HCT116 (cell line): ENCODE results near the gene MYBPC2. TPM values are rescaled to one million over a fixed set of nuclear protein-coding genes. Genes with fewer than 3 reads are reported as not detected.

Experiments
- ATAC-seq: fragments of 200-7000 bp; cut with Tn5 transposase; 2 replicates; pipeline ENCODE4 v1.9.1; 2020; ENCODE audit warnings: mild to moderate bottlenecking, moderate library complexity
- BruUV-seq: library from RNA; stranded (reverse); fragments of 400-500 nt; replicated peaks from 2 replicates; lab custom pipeline; 2021; lab: Mats Ljungman, UMichigan
- CTCF ChIA-PET: fragments of 300-600 bp; sonication (Branson Sonifier 250); formaldehyde crosslinking; loops from one replicate; lab custom pipeline; 2021; ENCODE audit warnings: antibody characterized with exemption; lab: Charles Lee
- POLR2A ChIA-PET: fragments of 300-600, 350-600 bp; sonication (Branson Sonifier 250); formaldehyde crosslinking; loops from one replicate; lab custom pipeline; 2021; ENCODE audit warnings: antibody characterized with exemption; lab: Charles Lee
- RAD21 ChIA-PET, 2 experiments: fragments of 300-600 bp; sonication (Branson Sonifier 250); formaldehyde crosslinking; loops; one replicate each; lab custom pipeline; 2023; ENCODE audit warnings: low total read pairs in 2 of 2; ENCODE audit not compliant: uncharacterized antibody in 2 of 2, unreplicated experiment in 2 of 2, low non-redundant PET in 1 of 2; lab: Charles Lee
- DNase-seq: peaks from one replicate; pipeline ENCODE4 v3.0.0-alpha.2; 2010; ENCODE audit warnings: low read depth, low spot score
- H2AFZ ChIP-seq: fragments of 200-600 bp; shearing (Covaris generic), sonication (generic); 2 replicates; pipeline ENCODE4 v1.6.1; 2017; ENCODE audit warnings: low read depth, mixed run types, mixed read lengths, antibody characterized with exemption, low read length; ENCODE audit not compliant: poor library complexity, severe bottlenecking
- H3K27ac ChIP-seq: 2 replicates; pipeline ENCODE4 v1.5.1; 2012; ENCODE audit warnings: low read depth, low read length
- H3K27me3 ChIP-seq: fragments of 200-600 bp; sonication (generic); 2 replicates; pipeline ENCODE4 v1.6.1; 2016; ENCODE audit warnings: mixed run types, low read length, mixed read lengths; ENCODE audit not compliant: insufficient read depth
- H3K36me3 ChIP-seq, 2 experiments: fragments of 200-500 bp in 1 of 2; fragments of 200-600 bp in 1 of 2; sonication (Bioruptor generic) in 1 of 2; sonication (generic) in 1 of 2; 2 replicates each; pipeline versions ENCODE4 v1.5.1 to v1.6.1; 2014 to 2016; ENCODE audit warnings: low read length in 2 of 2, inconsistent platforms in 1 of 2, mixed read lengths in 1 of 2, mixed run types in 1 of 2; ENCODE audit not compliant: insufficient read depth in 2 of 2, control insufficient read depth in 1 of 2
- H3K4me1 ChIP-seq, 2 experiments: fragments of 200-600 bp in 1 of 2; sonication (generic) in 1 of 2; 2 replicates each; pipeline versions ENCODE4 v1.5.1 to v1.6.1; 2012 to 2017; ENCODE audit warnings: low read length in 2 of 2, inconsistent platforms in 1 of 2, mild to moderate bottlenecking in 1 of 2, mixed read lengths in 1 of 2, mixed run types in 1 of 2, moderate library complexity in 1 of 2; ENCODE audit not compliant: insufficient read depth in 2 of 2, control insufficient read depth in 1 of 2
- H3K4me2 ChIP-seq: fragments of 200-600 bp; sonication (generic); 2 replicates; pipeline ENCODE4 v1.6.1; 2017; ENCODE audit warnings: mixed run types, low read length, mixed read lengths
- H3K4me3 ChIP-seq, 2 experiments: fragments of 200-600 bp in 1 of 2; sonication (generic) in 1 of 2; replicated peaks in 1 of 2; 2 replicates each; pipeline ENCODE4 v1.5.1; 2011 to 2016; ENCODE audit warnings: low read length in 2 of 2, control low read depth in 1 of 2, low read depth in 1 of 2, mild to moderate bottlenecking in 1 of 2, mixed read lengths in 1 of 2, mixed run types in 1 of 2
- H3K79me2 ChIP-seq: fragments of 200-600 bp; sonication (generic); 2 replicates; pipeline ENCODE4 v1.6.1; 2017; ENCODE audit warnings: mild to moderate bottlenecking, mixed run types, low read length, moderate library complexity, mixed read lengths; ENCODE audit not compliant: insufficient read depth
- H3K9ac ChIP-seq: fragments of 200-600 bp; sonication (generic); 2 replicates; pipeline ENCODE4 v1.6.1; 2016; ENCODE audit warnings: low read length, mixed read lengths
- H3K9me2 ChIP-seq: fragments of 200-600 bp; sonication (generic), shearing (Covaris generic); 2 replicates; pipeline ENCODE4 v1.6.1; 2017; ENCODE audit warnings: mixed run types, mild to moderate bottlenecking, moderate library complexity; ENCODE audit not compliant: insufficient read depth
- H3K9me3 ChIP-seq, 2 experiments: fragments of 200-500 bp in 1 of 2; fragments of 200-600 bp in 1 of 2; sonication (Bioruptor generic) in 1 of 2; sonication (generic) in 1 of 2; 2 replicates each; pipeline ENCODE4 v1.6.1; 2014 to 2017; ENCODE audit warnings: low read length in 2 of 2, mixed read lengths in 2 of 2, inconsistent platforms in 1 of 2, low read depth in 1 of 2, mild to moderate bottlenecking in 1 of 2, mixed run types in 1 of 2, moderate library complexity in 1 of 2; ENCODE audit not compliant: control insufficient read depth in 1 of 2, insufficient read depth in 1 of 2
- H4K20me1 ChIP-seq: fragments of 200-600 bp; sonication (generic), shearing (Covaris generic); 2 replicates; pipeline ENCODE4 v1.6.1; 2017; ENCODE audit warnings: mixed run types, mild to moderate bottlenecking, moderate library complexity; ENCODE audit not compliant: insufficient read depth
- CBX3 ChIP-seq: IDR thresholded peaks from 2 replicates; pipeline ENCODE4 v1.6.1; 2012; ENCODE audit warnings: low read depth
- EGR1 ChIP-seq: IDR thresholded peaks from 2 replicates; pipeline ENCODE4 v1.6.1; 2012; ENCODE audit warnings: low read depth
- EZH2 ChIP-seq: fragments of 200-600 bp; sonication (generic); IDR thresholded peaks from 2 replicates; pipeline ENCODE4 v1.6.1; 2017; ENCODE audit warnings: antibody characterized with exemption, mixed run types
- FOSL1 ChIP-seq: IDR thresholded peaks from 2 replicates; pipeline ENCODE4 v1.6.1; 2012; ENCODE audit warnings: low read depth
- JUND ChIP-seq: IDR thresholded peaks from 2 replicates; pipeline ENCODE4 v1.6.1; 2012
- MAX ChIP-seq: IDR thresholded peaks from 2 replicates; pipeline ENCODE4 v1.6.1; 2012
- POLR2A ChIP-seq: IDR thresholded peaks from 2 replicates; pipeline ENCODE4 v1.7.0; 2011; ENCODE audit warnings: borderline replicate concordance; ENCODE audit not compliant: insufficient read depth, insufficient read length; ENCODE audit errors: extremely low read depth
- RAD21 ChIP-seq: IDR thresholded peaks from 2 replicates; pipeline ENCODE4 v1.6.1; 2012; ENCODE audit warnings: low read depth, mild to moderate bottlenecking
- REST ChIP-seq: IDR thresholded peaks from 2 replicates; pipeline ENCODE4 v1.6.1; 2012; ENCODE audit warnings: low read depth
- SIN3A ChIP-seq: IDR thresholded peaks from 2 replicates; pipeline ENCODE4 v1.6.1; 2012; ENCODE audit warnings: low read depth
- SRF ChIP-seq: IDR thresholded peaks from 2 replicates; pipeline ENCODE4 v1.6.1; 2012; ENCODE audit warnings: low read depth
- TCF7L2 ChIP-seq: IDR thresholded peaks from 2 replicates; pipeline ENCODE4 v1.7.0; 2011; ENCODE audit warnings: borderline replicate concordance, inconsistent platforms; ENCODE audit not compliant: insufficient read depth, insufficient read length; ENCODE audit errors: extremely low read depth
- YY1 ChIP-seq: IDR thresholded peaks from 2 replicates; pipeline ENCODE4 v1.6.1; 2011; ENCODE audit warnings: low read length, low read depth, moderate library complexity, mild to moderate bottlenecking; ENCODE audit not compliant: insufficient replicate concordance; ENCODE audit errors: extremely low read depth
- ZFX ChIP-seq: fragments of 450-650 bp; IDR thresholded peaks from 2 replicates; pipeline ENCODE4 v1.6.1; 2017
- intact Hi-C: fragments of 100-400 bp; cut with micrococcal nuclease; formaldehyde crosslinking; loops from 2 replicates; pipeline ENCODE4 v1.10.0; 2022
- total RNA-seq: library from RNA; stranded (reverse); gene quantifications from one replicate; pipeline ENCODE4 v1.2.1, GENCODE V29; 2021; ENCODE audit not compliant: unreplicated experiment

Gene MYBPC2
- total RNA-seq, 1 experiment from 2014 or later: not detected

GRCh38 chr19:50453243-50453642 is 20.6 kb downstream of the MYBPC2 start:
- Histone ChIP-seq H3K4me1 (no peaks in the 10 kb centered on the region), H3K9me2 (no peaks in the 10 kb centered on the region), H3K9me3 (no peaks in the 10 kb centered on the region), H4K20me1 (no peaks in the 10 kb centered on the region), H3K9ac (no peak overlapping the region), H3K79me2 (no peaks in the 10 kb centered on the region), H3K27me3 (no peaks in the 10 kb centered on the region), H2AFZ (no peak overlapping the region), H3K36me3 (no peaks in the 10 kb centered on the region), H3K4me3 (no peak overlapping the region), H3K27ac (no peak overlapping the region), H3K4me2 (no peak overlapping the region)
- TF ChIP-seq POLR2A: no peak
- ATAC-seq (no peak), DNase-seq (no peak)
- ChIA-PET RAD21 (no interaction called here), CTCF (no interaction called here), POLR2A (no interaction called here)
- intact Hi-C loops: no loop called here
- BruUV-seq: no TSS peak

GRCh38 chr19:50455992-50456391 is 23.3 kb downstream of the MYBPC2 start:
- no peak overlapping the region for H3K4me3 ChIP-seq
- POLR2A ChIA-PET: no interaction called here
- H3K9ac ChIP-seq: no peak overlapping the region
- CTCF ChIA-PET: no interaction called here
- H3K4me2 ChIP-seq: no peak overlapping the region
- H3K9me3 ChIP-seq: no peaks in the 10 kb centered on the region
- H4K20me1 ChIP-seq: no peaks in the 10 kb centered on the region
- no peak for TF ChIP-seq ZFX
- TF ChIP-seq EGR1: no peak
- TF ChIP-seq CBX3: no peak
- no peak for TF ChIP-seq FOSL1
- TF ChIP-seq RAD21: no peak
- no peak for TF ChIP-seq SIN3A
- TF ChIP-seq EZH2: no peak
- TF ChIP-seq TCF7L2: no peak
- TF ChIP-seq MAX: no peak
- no peak for TF ChIP-seq SRF
- TF ChIP-seq POLR2A: no peak
- no peak for TF ChIP-seq YY1
- no peak for TF ChIP-seq REST
- no peak for TF ChIP-seq JUND
- intact Hi-C loops: no loop called here
- ATAC-seq (no peak), DNase-seq (no peak)
- H3K36me3 ChIP-seq: no peaks in the 10 kb centered on the region
- H3K79me2 ChIP-seq: no peaks in the 10 kb centered on the region
- H3K4me1 ChIP-seq: peaks cover 7 to 13% of the 10 kb centered on the region in 2 experiments
- H3K27me3 ChIP-seq: no peaks in the 10 kb centered on the region
- H2AFZ ChIP-seq: no peak overlapping the region
- H3K9me2 ChIP-seq: no peaks in the 10 kb centered on the region
- RAD21 ChIA-PET: no interaction called here
- no TSS peak for BruUV-seq
- H3K27ac ChIP-seq: no peak overlapping the region
